B cell (primary cell): ENCODE measurements around the gene ZMAT5. TPM values are rescaled to one million over a fixed set of nuclear protein-coding genes. Genes with fewer than 3 reads are reported as not detected.
A peak's percentile ranks its signal among the peaks of the same experiment; 100 is the strongest.

Experiments
- ATAC-seq: fragments of 200-7000 bp; cut with Tn5 transposase; one replicate; pipeline ENCODE4 v1.10.0; 2021; ENCODE audit warnings: low read depth, mild to moderate bottlenecking, moderate number of reproducible peaks, moderate library complexity
- CTCF ChIA-PET: fragments of 350-600 bp; sonication (Branson Sonifier 250); formaldehyde crosslinking; loops from one replicate; lab custom pipeline; 2021; ENCODE audit warnings: antibody characterized with exemption, inconsistent platforms; lab: Charles Lee
- POLR2A ChIA-PET: fragments of 350-600 bp; sonication (Branson Sonifier 250); formaldehyde crosslinking; loops from one replicate; lab custom pipeline; 2021; ENCODE audit warnings: antibody characterized with exemption; lab: Charles Lee
- DNase-seq: peaks from one replicate; pipeline ENCODE4 v3.0.0; 2013
- H2AFZ ChIP-seq: 2 replicates; pipeline ENCODE4 v1.6.1; 2012; ENCODE audit warnings: mild to moderate bottlenecking, low read depth, low read length; ENCODE audit not compliant: insufficient read depth, poor library complexity, severe bottlenecking
- H3K27ac ChIP-seq, 2 donors: 1 replicate in 1 of 2; 2 replicates in 1 of 2; pipeline ENCODE4 v1.5.1; 2012 to 2013; ENCODE audit warnings: low read length in 2 of 2, mild to moderate bottlenecking in 2 of 2, moderate library complexity in 1 of 2
- H3K27me3 ChIP-seq, 4 experiments: fragments of 200-600 bp in 1 of 4; sonication (generic) in 1 of 4; replicated peaks in 1 of 4; 1 replicate in 2 of 4; 2 replicates in 2 of 4; pipeline versions ENCODE4 v1.6.1 to v1.7.0; 2013 to 2016; ENCODE audit warnings: low read length in 3 of 4, mild to moderate bottlenecking in 2 of 4, mixed read lengths in 1 of 4, moderate library complexity in 1 of 4; ENCODE audit not compliant: insufficient read depth in 4 of 4, control insufficient read depth in 3 of 4; ENCODE audit errors: control extremely low read depth in 1 of 4
- H3K36me3 ChIP-seq, 2 experiments: replicated peaks in 1 of 2; 1 replicate in 1 of 2; 2 replicates in 1 of 2; pipeline versions ENCODE4 v1.6.1 to v1.7.1; 2013; ENCODE audit warnings: low read length in 1 of 2; ENCODE audit not compliant: insufficient read depth in 2 of 2, control insufficient read depth in 1 of 2; ENCODE audit errors: control extremely low read depth in 1 of 2, extremely low read depth in 1 of 2
- H3K4me1 ChIP-seq, 2 donors: fragments of 200-600 bp in 1 of 2; sonication (generic) in 1 of 2; 1 replicate in 1 of 2; 2 replicates in 1 of 2; pipeline versions ENCODE4 v1.5.1 to v1.6.1; 2013 to 2017; ENCODE audit warnings: low read length in 2 of 2; ENCODE audit not compliant: control insufficient read depth in 2 of 2, insufficient read depth in 2 of 2
- H3K4me2 ChIP-seq: replicated peaks from 2 replicates; pipeline ENCODE3; 2012; ENCODE audit warnings: mild to moderate bottlenecking, low read depth, low read length; ENCODE audit not compliant: poor library complexity, severe bottlenecking
- H3K4me3 ChIP-seq, 5 experiments: fragments of 200-600 bp in 1 of 5; sonication (generic) in 1 of 5; 1 replicate in 3 of 5; 2 replicates in 2 of 5; pipeline versions ENCODE4 v1.5.1 to v1.7.0; 2011 to 2016; ENCODE audit warnings: low read length in 4 of 5, mild to moderate bottlenecking in 4 of 5, low read depth in 2 of 5, control low read depth in 1 of 5, moderate library complexity in 1 of 5; ENCODE audit not compliant: insufficient read depth in 1 of 5; ENCODE audit errors: control extremely low read depth in 1 of 5, extremely low read depth in 1 of 5
- H3K79me2 ChIP-seq: fragments of 200-600 bp; sonication (generic); one replicate; pipeline ENCODE4 v1.6.0; 2016; ENCODE audit warnings: low read length; ENCODE audit not compliant: control insufficient read depth, insufficient read depth
- H3K9ac ChIP-seq: fragments of 200-600 bp; sonication (generic); 2 replicates; pipeline ENCODE4 v1.6.1; 2017; ENCODE audit warnings: mild to moderate bottlenecking, low read length, moderate library complexity
- H3K9me3 ChIP-seq, 3 donors: one replicate each; pipeline versions ENCODE4 v1.6.1 to v1.7.1; 2013; ENCODE audit warnings: low read length in 2 of 3; ENCODE audit not compliant: control insufficient read depth in 2 of 3, insufficient read depth in 1 of 3; ENCODE audit errors: control extremely low read depth in 1 of 3
- H4K20me1 ChIP-seq: 2 replicates; pipeline ENCODE4 v1.6.0; 2012; ENCODE audit warnings: mild to moderate bottlenecking, low read length; ENCODE audit not compliant: insufficient read depth, control insufficient read depth, poor library complexity, severe bottlenecking
- H3K27ac Mint-ChIP-seq: one replicate; pipeline ENCODE4 v1.8.0; 2021; ENCODE audit warnings: mixed read lengths
- H3K27me3 Mint-ChIP-seq: one replicate; pipeline ENCODE4 v1.8.0; 2021; ENCODE audit warnings: mixed read lengths
- H3K4me1 Mint-ChIP-seq: one replicate; pipeline ENCODE4 v1.8.0; 2021; ENCODE audit warnings: mixed read lengths
- H3K4me3 Mint-ChIP-seq: one replicate; pipeline ENCODE4 v1.8.0; 2021; ENCODE audit warnings: mixed read lengths
- H3K9me3 Mint-ChIP-seq: one replicate; pipeline ENCODE4 v1.8.0; 2022; ENCODE audit warnings: mixed read lengths; ENCODE audit not compliant: insufficient read depth
- CTCF ChIP-seq: fragments of 200-600 bp; IDR thresholded peaks from one replicate; pipeline ENCODE4 v1.8.0; 2022; ENCODE audit warnings: antibody characterized with exemption, mild to moderate bottlenecking
- EZH2 ChIP-seq: IDR thresholded peaks from 2 replicates; pipeline ENCODE4 v1.6.1; 2012; ENCODE audit warnings: borderline replicate concordance, low read depth, mild to moderate bottlenecking, moderate library complexity, low read length; ENCODE audit not compliant: insufficient read depth, poor library complexity, severe bottlenecking
- WGBS: methylation state at CpG from one replicate; pipeline ENCODE4 v1.1.5; 2013; ENCODE audit warnings: missing lambda C conversion rate; ENCODE audit not compliant: insufficient coverage; 5-methylcytosine and 5-hydroxymethylcytosine counted together
- intact Hi-C: fragments of 100-400 bp; cut with micrococcal nuclease; formaldehyde crosslinking; loops from one replicate; pipeline ENCODE4 v1.10.0; 2022
- polyA plus RNA-seq: library from polyadenylated mRNA; depleted of rRNA; stranded (reverse); fragments of >200 nt; gene quantifications from 2 replicates; pipeline ENCODE4 v1.2.3, GENCODE V29; 2012
- total RNA-seq, 2 donors: library from RNA; stranded (reverse); fragments of 120-200 nt in 1 of 2; gene quantifications; 1 replicate in 1 of 2; 2 replicates in 1 of 2; pipeline versions ENCODE4 v1.2.3 to v1.2.4, GENCODE V29; 2013 to 2022

ZMAT5 gene
- total and polyA plus RNA-seq, 2 donors (not counting 1 experiment from before 2014, with no cell fraction given), result 17.8 to 26.3 TPM

GRCh38 chr22:29702931-29703501 is 63.8 kb downstream of the ZMAT5 start:
- peak overlapping the region; percentile 23 for H3K9ac ChIP-seq
- H3K36me3 ChIP-seq, result peaks cover 0 to 3% of the 10 kb centered on the region in 2 experiments
- H3K4me1 ChIP-seq, result peaks cover 19 to 28% of the 10 kb centered on the region in 2 donors
- no peaks in the 10 kb centered on the region for H4K20me1 ChIP-seq
- H3K79me2 ChIP-seq, result no peaks in the 10 kb centered on the region
- CTCF ChIA-PET, result no interaction called here
- H3K27me3 ChIP-seq, result peaks cover 0 to 19% (median 4%) of the 10 kb centered on the region in 4 experiments
- no peak overlapping the region for H2AFZ ChIP-seq
- peak overlapping the region; percentile 64 for H3K4me3 Mint-ChIP-seq
- peak; percentile 24 for DNase-seq
- H3K9me3 Mint-ChIP-seq, result no peaks in the 10 kb centered on the region
- H3K27me3 Mint-ChIP-seq, result peaks cover 11% of the 10 kb centered on the region
- POLR2A ChIA-PET, result no interaction called here
- intact Hi-C loops, result no loop called here
- H3K4me3 ChIP-seq, result no peak overlapping the region
- no peak overlapping the region for H3K27ac ChIP-seq
- no peak overlapping the region for H3K27ac Mint-ChIP-seq
- TF ChIP-seq CTCF, result no peak
- no peak for TF ChIP-seq EZH2
- 13% methylated on average over 16 of the region's 19 CpGs for WGBS
- H3K9me3 ChIP-seq, result peaks cover 0 to 2% (median 0%) of the 10 kb centered on the region in 3 donors
- peaks cover 20% of the 10 kb centered on the region for H3K4me1 Mint-ChIP-seq
- peak; percentile 14 for ATAC-seq
- peak overlapping the region; percentile 46 for H3K4me2 ChIP-seq
